Measurements from ENCODE around the gene EOLA2. TPM values are rescaled to one million over a fixed set of nuclear protein-coding genes. Genes with fewer than 3 reads are reported as not detected.

The EOLA2 gene
- total RNA-seq: 10 to 100 TPM; 15.4 to 22.2 TPM

- peaks cover 0 to 6% of the 10 kb centered on the region in 2 donors for H3K4me1 ChIP-seq
- H3K27ac ChIP-seq: peak within 1 kb of the TSS; percentile 89 to 94
- no peaks in the 10 kb centered on the region for H3K27me3 ChIP-seq
- TF ChIP-seq, protein P1, sequence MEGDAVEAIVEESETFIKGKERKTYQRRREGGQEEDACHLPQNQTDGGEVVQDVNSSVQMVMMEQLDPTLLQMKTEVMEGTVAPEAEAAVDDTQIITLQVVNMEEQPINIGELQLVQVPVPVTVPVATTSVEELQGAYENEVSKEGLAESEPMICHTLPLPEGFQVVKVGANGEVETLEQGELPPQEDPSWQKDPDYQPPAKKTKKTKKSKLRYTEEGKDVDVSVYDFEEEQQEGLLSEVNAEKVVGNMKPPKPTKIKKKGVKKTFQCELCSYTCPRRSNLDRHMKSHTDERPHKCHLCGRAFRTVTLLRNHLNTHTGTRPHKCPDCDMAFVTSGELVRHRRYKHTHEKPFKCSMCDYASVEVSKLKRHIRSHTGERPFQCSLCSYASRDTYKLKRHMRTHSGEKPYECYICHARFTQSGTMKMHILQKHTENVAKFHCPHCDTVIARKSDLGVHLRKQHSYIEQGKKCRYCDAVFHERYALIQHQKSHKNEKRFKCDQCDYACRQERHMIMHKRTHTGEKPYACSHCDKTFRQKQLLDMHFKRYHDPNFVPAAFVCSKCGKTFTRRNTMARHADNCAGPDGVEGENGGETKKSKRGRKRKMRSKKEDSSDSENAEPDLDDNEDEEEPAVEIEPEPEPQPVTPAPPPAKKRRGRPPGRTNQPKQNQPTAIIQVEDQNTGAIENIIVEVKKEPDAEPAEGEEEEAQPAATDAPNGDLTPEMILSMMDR (IDR thresholded peaks at IDR 0.05): peak in 1 of 2 donors; percentile 48
- no peaks in the 10 kb centered on the region for H3K9me3 ChIP-seq
- DNase-seq (ENCODE audit: low spot score): peak; percentile 97
- peak within 1 kb of the TSS; percentile 60 to 69 for H3K4me3 ChIP-seq
- H3K36me3 ChIP-seq: no peaks in the 10 kb centered on the region
Observed at GRCh38 chrX:149938427-149938880, at the start of gene EOLA2. EOLA2 (minus strand) TSS chrX:149938491; CDS start chrX:149933874, 4,617 bp downstream.

- no peak overlapping the region for H3K4me3 ChIP-seq
- H3K27ac ChIP-seq: no peak overlapping the region
- H3K4me1 ChIP-seq: peaks cover 0 to 3% of the 10 kb centered on the region in 2 donors
- no peaks in the 10 kb centered on the region for H3K27me3 ChIP-seq
- no peaks in the 10 kb centered on the region for H3K9me3 ChIP-seq
- H3K36me3 ChIP-seq: no peaks in the 10 kb centered on the region
- TF ChIP-seq, protein P1 (IDR thresholded peaks at IDR 0.05): no peak
- DNase-seq (ENCODE audit: low spot score): no peak
Observed at GRCh38 chrX:149987613-149988012, 49.3 kb upstream of the EOLA2 start.

- Histone ChIP-seq H3K4me3 (no peak overlapping the region), H3K36me3 (no peaks in the 10 kb centered on the region), H3K27me3 (no peaks in the 10 kb centered on the region), H3K4me1 (peaks cover 0 to 8% of the 10 kb centered on the region in 2 donors), H3K27ac (no peak overlapping the region), H3K9me3 (no peaks in the 10 kb centered on the region)
- DNase-seq (ENCODE audit: low spot score): no peak
- TF ChIP-seq, protein P1 (IDR thresholded peaks at IDR 0.05): no peak
Observed at GRCh38 chrX:149984411-149984810, 46.1 kb upstream of the EOLA2 start.

- H3K4me3 ChIP-seq: no peak overlapping the region
- no peaks in the 10 kb centered on the region for H3K27me3 ChIP-seq
- no peak for DNase-seq (ENCODE audit: low spot score)
- TF ChIP-seq, protein P1 (IDR thresholded peaks at IDR 0.05): no peak
- H3K4me1 ChIP-seq: peaks cover 0 to 8% of the 10 kb centered on the region in 2 donors
- no peaks in the 10 kb centered on the region for H3K9me3 ChIP-seq
- H3K27ac ChIP-seq: peak overlapping the region in 1 of 2 donors; percentile 5
- H3K36me3 ChIP-seq: no peaks in the 10 kb centered on the region
Observed at GRCh38 chrX:149982310-149982709, 44.0 kb upstream of the EOLA2 start.

- Histone ChIP-seq H3K36me3 (no peaks in the 10 kb centered on the region), H3K27ac (no peak overlapping the region), H3K9me3 (no peaks in the 10 kb centered on the region), H3K4me3 (no peak overlapping the region), H3K27me3 (no peaks in the 10 kb centered on the region), H3K4me1 (peaks cover 0 to 8% of the 10 kb centered on the region in 2 donors)
- no peak for DNase-seq (ENCODE audit: low spot score)
- TF ChIP-seq, protein P1 (IDR thresholded peaks at IDR 0.05): no peak
Observed at GRCh38 chrX:149979126-149979644, 40.9 kb upstream of the EOLA2 start.
